H9 (cell line): Measurements from ENCODE around the gene SAXO2. TPM values are rescaled to one million over a fixed set of nuclear protein-coding genes. Genes with fewer than 3 reads are reported as not detected.
"Not testable (repeated sequence)": the region's sequence is repeated elsewhere in the genome, so short reads cannot be mapped to it uniquely, and the experiment has no call there.

Source experiments
- DNase-seq: peaks from one replicate; pipeline ENCODE4 v3.0.0-alpha.2; 2017
- H2AFZ ChIP-seq: one replicate; pipeline ENCODE4 v1.6.1; 2013; ENCODE audit warnings: mild to moderate bottlenecking, low read length, control low read depth, moderate library complexity
- H2AK5ac ChIP-seq: 2 replicates; pipeline ENCODE4 v1.6.1; 2013; ENCODE audit warnings: low read length, control low read depth, mixed read lengths; ENCODE audit not compliant: insufficient read length
- H2BK120ac ChIP-seq: one replicate; pipeline ENCODE4 v1.6.1; 2013; ENCODE audit warnings: low read depth, mild to moderate bottlenecking, low read length, control low read depth, inconsistent platforms; ENCODE audit not compliant: poor library complexity, severe bottlenecking
- H2BK12ac ChIP-seq: 2 replicates; pipeline ENCODE4 v1.6.1; 2013; ENCODE audit warnings: low read length, control low read depth, mixed read lengths, low read depth; ENCODE audit not compliant: insufficient read length
- H2BK15ac ChIP-seq: 2 replicates; pipeline ENCODE4 v1.6.1; 2013; ENCODE audit warnings: low read depth, low read length, control low read depth
- H2BK20ac ChIP-seq: one replicate; pipeline ENCODE4 v1.6.1; 2013; ENCODE audit warnings: low read depth, mild to moderate bottlenecking, low read length, control low read depth, inconsistent platforms; ENCODE audit not compliant: poor library complexity, severe bottlenecking
- H2BK5ac ChIP-seq: 2 replicates; pipeline ENCODE4 v1.6.1; 2013; ENCODE audit warnings: low read length, control low read depth, mixed read lengths; ENCODE audit not compliant: insufficient read length
- H3K14ac ChIP-seq: 2 replicates; pipeline ENCODE4 v1.6.1; 2013; ENCODE audit warnings: low read length, control low read depth; ENCODE audit not compliant: insufficient read depth
- H3K18ac ChIP-seq: 2 replicates; pipeline ENCODE4 v1.6.1; 2013; ENCODE audit warnings: low read depth, mild to moderate bottlenecking, mixed read lengths, low read length, control low read depth; ENCODE audit not compliant: insufficient read length
- H3K23ac ChIP-seq: 2 replicates; pipeline ENCODE4 v1.6.1; 2013; ENCODE audit warnings: low read length, control low read depth, mixed read lengths, low read depth; ENCODE audit not compliant: insufficient read length
- H3K23me2 ChIP-seq: 2 replicates; pipeline ENCODE4 v1.6.1; 2013; ENCODE audit warnings: low read depth, mild to moderate bottlenecking, mixed read lengths, low read length, control low read depth; ENCODE audit not compliant: insufficient read length, poor library complexity, severe bottlenecking
- H3K27ac ChIP-seq: 2 replicates; pipeline ENCODE4 v1.5.1; 2013; ENCODE audit warnings: low read length, control low read depth, mixed read lengths, low read depth; ENCODE audit not compliant: insufficient read length
- H3K27me3 ChIP-seq: 2 replicates; pipeline ENCODE4 v1.6.1; 2013; ENCODE audit warnings: low read length, control low read depth, inconsistent platforms; ENCODE audit not compliant: insufficient read depth
- H3K4ac ChIP-seq: 2 replicates; pipeline ENCODE4 v1.6.1; 2013; ENCODE audit warnings: low read depth, mild to moderate bottlenecking, control low read depth, inconsistent platforms, low read length, moderate library complexity
- H3K4me1 ChIP-seq: 2 replicates; pipeline ENCODE4 v1.6.1; 2013; ENCODE audit warnings: low read length, control low read depth, inconsistent platforms; ENCODE audit not compliant: insufficient read depth
- H3K4me2 ChIP-seq: 2 replicates; pipeline ENCODE4 v1.6.1; 2013; ENCODE audit warnings: low read length, control low read depth, mixed read lengths; ENCODE audit not compliant: insufficient read length, insufficient read depth
- H3K56ac ChIP-seq: 2 replicates; pipeline ENCODE4 v1.6.1; 2013; ENCODE audit warnings: low read depth, mild to moderate bottlenecking, mixed read lengths, low read length, control low read depth; ENCODE audit not compliant: insufficient read length
- H3K79me1 ChIP-seq: 2 replicates; pipeline ENCODE4 v1.6.1; 2013; ENCODE audit warnings: low read depth, mild to moderate bottlenecking, moderate library complexity, low read length, control low read depth, inconsistent platforms; ENCODE audit not compliant: insufficient read depth, poor library complexity, severe bottlenecking
- H3K79me2 ChIP-seq: 2 replicates; pipeline ENCODE4 v1.6.1; 2013; ENCODE audit warnings: low read length, control low read depth, inconsistent platforms; ENCODE audit not compliant: insufficient read depth
- H3K9ac ChIP-seq: 2 replicates; pipeline ENCODE4 v1.6.1; 2013; ENCODE audit warnings: low read length, control low read depth, mixed read lengths; ENCODE audit not compliant: insufficient read length; ENCODE audit errors: extremely low read depth
- H3K9me3 ChIP-seq: one replicate; pipeline ENCODE4 v1.6.1; 2013; ENCODE audit warnings: low read depth, low read length, inconsistent platforms; ENCODE audit not compliant: control insufficient read depth
- H3T11ph ChIP-seq: one replicate; pipeline ENCODE4 v1.6.1; 2013; ENCODE audit warnings: mild to moderate bottlenecking, low read length, control low read depth, inconsistent platforms
- H4K20me1 ChIP-seq: one replicate; pipeline ENCODE4 v1.6.1; 2013; ENCODE audit not compliant: control insufficient read depth, insufficient read length, insufficient read depth
- H4K5ac ChIP-seq: 2 replicates; pipeline ENCODE4 v1.6.1; 2013; ENCODE audit warnings: low read depth, mild to moderate bottlenecking, mixed read lengths, low read length, control low read depth; ENCODE audit not compliant: insufficient read length
- H4K8ac ChIP-seq: replicated peaks from 2 replicates; pipeline ENCODE4 v1.6.1; 2013; ENCODE audit warnings: low read length, control low read depth, mixed read lengths, low read depth; ENCODE audit not compliant: insufficient read length
- H4K91ac ChIP-seq: 2 replicates; pipeline ENCODE4 v1.6.1; 2013; ENCODE audit warnings: low read depth, mild to moderate bottlenecking, moderate library complexity, mixed read lengths, low read length, control low read depth; ENCODE audit not compliant: insufficient read length
- H3K27ac Mint-ChIP-seq, 3 experiments: 2 replicates in 2 of 3; 3 replicates in 1 of 3; pipeline ENCODE4 v1.8.0; 2020 to 2021; ENCODE audit warnings: mixed read lengths in 3 of 3, mild to moderate bottlenecking in 1 of 3, moderate library complexity in 1 of 3
- H3K27me3 Mint-ChIP-seq: 2 replicates; pipeline ENCODE4 v1.8.0; 2021; ENCODE audit warnings: low read depth, mild to moderate bottlenecking, moderate library complexity, mixed read lengths
- H3K36me3 Mint-ChIP-seq, 3 experiments: 2 replicates in 2 of 3; 3 replicates in 1 of 3; pipeline ENCODE4 v1.8.0; 2020 to 2021; ENCODE audit warnings: low read depth in 3 of 3, mixed read lengths in 3 of 3; ENCODE audit not compliant: insufficient read depth in 1 of 3
- H3K4me1 Mint-ChIP-seq, 2 experiments: 2 replicates each; pipeline ENCODE4 v1.8.0; 2020; ENCODE audit warnings: mixed read lengths in 2 of 2
- H3K4me3 Mint-ChIP-seq, 2 experiments: 2 replicates in 1 of 2; 3 replicates in 1 of 2; pipeline ENCODE4 v1.8.0; 2020 to 2021; ENCODE audit warnings: mild to moderate bottlenecking in 2 of 2, mixed read lengths in 2 of 2, moderate library complexity in 1 of 2
- H3K9me3 Mint-ChIP-seq, 2 experiments: 2 replicates in 1 of 2; 3 replicates in 1 of 2; pipeline ENCODE4 v1.8.0; 2020; ENCODE audit warnings: mild to moderate bottlenecking in 2 of 2, mixed read lengths in 2 of 2, moderate library complexity in 1 of 2
- WGBS: extraction: QIAGEN DNeasy Blood & Tissue Kit; methylation state at CpG from one replicate; pipeline ENCODE4 v1.1.7; 2013; ENCODE audit warnings: missing lambda C conversion rate, low lambda C conversion rate, mixed read lengths; ENCODE audit not compliant: insufficient read length; ENCODE audit errors: extremely low coverage; 5-methylcytosine and 5-hydroxymethylcytosine counted together
- total RNA-seq: library from RNA; stranded (reverse); gene quantifications from 2 replicates; pipeline ENCODE4 v1.2.1, GENCODE V29; 2021

SAXO2 gene
- total RNA-seq, 1 experiment from 2014 or later, result 3.1 TPM

DNA sequence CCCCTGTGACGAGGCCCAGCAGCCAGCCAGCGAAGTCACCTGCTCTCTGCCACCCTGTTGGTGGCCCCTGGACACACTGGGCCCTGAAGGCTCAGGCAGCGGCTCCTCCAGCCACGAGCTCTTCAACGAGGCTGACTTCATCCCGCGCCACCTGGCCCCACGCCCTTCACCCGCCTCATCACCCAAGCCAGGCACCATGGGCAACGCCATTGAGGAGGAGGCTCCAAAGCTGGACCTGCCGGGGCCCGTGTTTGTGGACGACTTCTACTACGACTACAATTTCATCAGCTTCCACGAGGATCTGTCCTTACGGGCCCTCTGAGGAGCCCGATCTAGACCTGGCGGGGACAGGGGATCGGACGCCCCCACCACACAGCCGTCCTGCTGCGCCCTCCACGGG lies 64.3 kb downstream of the SAXO2 start:
- not testable (repeated sequence) for H3K56ac ChIP-seq, H3K9me3 ChIP-seq, H2AK5ac ChIP-seq, H4K20me1 ChIP-seq, H3K9me3 Mint-ChIP-seq, H3K23me2 ChIP-seq, H4K5ac ChIP-seq, H3K4me1 ChIP-seq, H2BK12ac ChIP-seq, H4K91ac ChIP-seq, H3T11ph ChIP-seq, H3K79me1 ChIP-seq, H3K14ac ChIP-seq, H3K27ac Mint-ChIP-seq, H3K9ac ChIP-seq, H3K36me3 Mint-ChIP-seq, H2BK120ac ChIP-seq, H3K4me2 ChIP-seq, H3K23ac ChIP-seq, H3K4ac ChIP-seq, DNase-seq, H3K4me3 Mint-ChIP-seq, H2BK20ac ChIP-seq, H3K27ac ChIP-seq, H3K27me3 Mint-ChIP-seq, H3K4me1 Mint-ChIP-seq, H3K18ac ChIP-seq, H2BK5ac ChIP-seq, H3K27me3 ChIP-seq, H2AFZ ChIP-seq, H3K79me2 ChIP-seq, H2BK15ac ChIP-seq, H4K8ac ChIP-seq
- WGBS, result no CpG with 5 or more reads among the region's 23 CpGs

DNA sequence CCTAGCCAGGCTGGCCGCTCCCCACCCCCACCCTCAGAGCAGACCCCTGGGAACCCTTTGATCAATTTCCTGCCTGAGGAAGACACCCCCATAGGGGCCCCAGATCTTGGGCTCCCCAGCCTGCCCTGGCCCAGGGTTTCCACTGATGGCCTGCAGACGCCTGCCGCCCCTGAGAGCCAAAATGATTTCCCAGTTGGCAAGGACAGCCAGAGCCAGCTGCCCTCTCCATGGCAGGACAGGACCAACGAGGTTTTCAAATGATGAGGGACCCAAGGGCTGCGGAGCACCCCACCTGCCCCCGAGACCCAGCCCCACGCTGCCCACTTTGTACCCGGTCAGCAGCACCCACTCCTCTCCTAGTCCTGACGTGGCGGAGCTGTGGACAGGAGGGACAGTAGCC lies 64.8 kb downstream of the SAXO2 start:
- not testable (repeated sequence) for H3K18ac ChIP-seq, H4K5ac ChIP-seq, H3K27ac Mint-ChIP-seq, H2AK5ac ChIP-seq, H4K8ac ChIP-seq, H2BK5ac ChIP-seq, H3K4me1 ChIP-seq, H3K56ac ChIP-seq, H2BK20ac ChIP-seq, H3K14ac ChIP-seq, H3K27me3 Mint-ChIP-seq, H3K4me3 Mint-ChIP-seq, H3K9me3 ChIP-seq, H2BK120ac ChIP-seq, H3K4me1 Mint-ChIP-seq, H3K27me3 ChIP-seq, H2AFZ ChIP-seq, H3K23ac ChIP-seq, H3K27ac ChIP-seq, H4K20me1 ChIP-seq, H3K9ac ChIP-seq, H3K9me3 Mint-ChIP-seq, H3K23me2 ChIP-seq, DNase-seq, H2BK12ac ChIP-seq, H3K4ac ChIP-seq, H3K79me1 ChIP-seq, H3T11ph ChIP-seq, H3K4me2 ChIP-seq, H2BK15ac ChIP-seq, H4K91ac ChIP-seq, H3K79me2 ChIP-seq, H3K36me3 Mint-ChIP-seq
- WGBS, result no CpG with 5 or more reads among the region's 10 CpGs
